Measurements from ENCODE around the gene ACACA. TPM values are rescaled to one million over a fixed set of nuclear protein-coding genes. Genes with fewer than 3 reads are reported as not detected.

The ACACA gene
- total and polyA plus RNA-seq, 9 of the 15 experiments (the other 6 are each of a cell fraction or from before 2014, with no cell fraction given): 35.9 to 135 (median 88.4) TPM

DNA sequence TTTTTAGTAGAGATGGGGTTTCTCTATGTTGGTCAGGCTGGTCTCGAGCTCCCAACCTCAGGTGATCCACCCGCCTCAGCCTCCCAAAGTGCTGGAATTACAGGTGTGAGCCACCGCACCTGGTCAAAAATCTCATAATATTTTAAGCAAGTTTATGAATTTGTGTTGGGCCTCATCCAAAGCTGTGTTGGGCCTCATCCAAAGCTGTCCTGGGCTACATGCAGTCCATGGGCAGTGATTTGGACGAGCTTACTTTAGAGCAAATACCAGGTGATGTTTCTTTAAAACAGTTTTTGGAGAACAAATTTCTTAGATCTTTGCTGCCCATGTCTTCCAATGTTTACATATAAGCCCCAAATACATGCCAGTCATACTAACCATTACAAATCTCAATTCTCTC lies 115.3 kb downstream of the ACACA start:
- WGBS (ENCODE audit: insufficient coverage, low coverage, missing lambda C conversion rate): 86% methylated on average over 3 of the region's 4 CpGs
- no peak overlapping the region for H3K4me3 ChIP-seq
- no peaks in the 10 kb centered on the region for H3K27me3 ChIP-seq (ENCODE audit: control insufficient read depth in 2 of 2, insufficient read depth in 2 of 2, low read length in 2 of 2)
- TF ChIP-seq, protein P1, sequence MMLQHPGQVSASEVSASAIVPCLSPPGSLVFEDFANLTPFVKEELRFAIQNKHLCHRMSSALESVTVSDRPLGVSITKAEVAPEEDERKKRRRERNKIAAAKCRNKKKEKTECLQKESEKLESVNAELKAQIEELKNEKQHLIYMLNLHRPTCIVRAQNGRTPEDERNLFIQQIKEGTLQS (IDR thresholded peaks at IDR 0.05): no peak
- TF ChIP-seq, protein P1 (CRISPR knock-in tag; conservative IDR thresholded peaks at IDR 0.05): no peak
- TF ChIP-seq KDM1A (IDR thresholded peaks at IDR 0.05): no peak
- no peak for TF ChIP-seq TCF7L2 (IDR thresholded peaks at IDR 0.05; ENCODE audit: low read depth, low read length)
- TF ChIP-seq, protein P2, sequence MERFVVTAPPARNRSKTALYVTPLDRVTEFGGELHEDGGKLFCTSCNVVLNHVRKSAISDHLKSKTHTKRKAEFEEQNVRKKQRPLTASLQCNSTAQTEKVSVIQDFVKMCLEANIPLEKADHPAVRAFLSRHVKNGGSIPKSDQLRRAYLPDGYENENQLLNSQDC (CRISPR knock-in tag; IDR thresholded peaks at IDR 0.05): no peak
- TF ChIP-seq, protein P3, sequence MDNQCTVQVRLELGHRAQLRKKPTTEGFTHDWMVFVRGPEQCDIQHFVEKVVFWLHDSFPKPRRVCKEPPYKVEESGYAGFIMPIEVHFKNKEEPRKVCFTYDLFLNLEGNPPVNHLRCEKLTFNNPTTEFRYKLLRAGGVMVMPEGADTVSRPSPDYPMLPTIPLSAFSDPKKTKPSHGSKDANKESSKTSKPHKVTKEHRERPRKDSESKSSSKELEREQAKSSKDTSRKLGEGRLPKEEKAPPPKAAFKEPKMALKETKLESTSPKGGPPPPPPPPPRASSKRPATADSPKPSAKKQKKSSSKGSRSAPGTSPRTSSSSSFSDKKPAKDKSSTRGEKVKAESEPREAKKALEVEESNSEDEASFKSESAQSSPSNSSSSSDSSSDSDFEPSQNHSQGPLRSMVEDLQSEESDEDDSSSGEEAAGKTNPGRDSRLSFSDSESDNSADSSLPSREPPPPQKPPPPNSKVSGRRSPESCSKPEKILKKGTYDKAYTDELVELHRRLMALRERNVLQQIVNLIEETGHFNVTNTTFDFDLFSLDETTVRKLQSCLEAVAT (IDR thresholded peaks at IDR 0.05): no peak
- TF ChIP-seq FOXJ3 (CRISPR knock-in tag; IDR thresholded peaks at IDR 0.05): no peak
- TF ChIP-seq SIX5 (IDR thresholded peaks at IDR 0.05; ENCODE audit: borderline replicate concordance in 1 of 2, insufficient read depth in 1 of 2, low read depth in 1 of 2, low read length in 2 of 2): no peak
- TF ChIP-seq CSDE1 (IDR thresholded peaks at IDR 0.05): no peak
- no peak for TF ChIP-seq CTBP1 (IDR thresholded peaks at IDR 0.05; ENCODE audit: borderline replicate concordance)
- TF ChIP-seq, protein P4, sequence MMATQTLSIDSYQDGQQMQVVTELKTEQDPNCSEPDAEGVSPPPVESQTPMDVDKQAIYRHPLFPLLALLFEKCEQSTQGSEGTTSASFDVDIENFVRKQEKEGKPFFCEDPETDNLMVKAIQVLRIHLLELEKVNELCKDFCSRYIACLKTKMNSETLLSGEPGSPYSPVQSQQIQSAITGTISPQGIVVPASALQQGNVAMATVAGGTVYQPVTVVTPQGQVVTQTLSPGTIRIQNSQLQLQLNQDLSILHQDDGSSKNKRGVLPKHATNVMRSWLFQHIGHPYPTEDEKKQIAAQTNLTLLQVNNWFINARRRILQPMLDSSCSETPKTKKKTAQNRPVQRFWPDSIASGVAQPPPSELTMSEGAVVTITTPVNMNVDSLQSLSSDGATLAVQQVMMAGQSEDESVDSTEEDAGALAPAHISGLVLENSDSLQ (IDR thresholded peaks at IDR 0.05): no peak
- H3K9ac ChIP-seq (ENCODE audit: insufficient read depth in 1 of 2, low read depth in 2 of 2, low read length in 2 of 2): no peak overlapping the region
- DNase-seq (ENCODE audit: extremely low read depth in 1 of 4, low spot score in 3 of 4) (no peak), FAIRE-seq (no peak), ATAC-seq (no peak)
- no peak overlapping the region for H2AFZ ChIP-seq (ENCODE audit: low read depth, low read length)
- H3K79me2 ChIP-seq (ENCODE audit: control insufficient read depth, insufficient read depth, low read length): peaks cover 84% of the 10 kb centered on the region
- no peak overlapping the region for H3K4me2 ChIP-seq (ENCODE audit: insufficient read depth, low read length)
- H3K27ac ChIP-seq (ENCODE audit: extremely low read depth, low read depth, low read length): no peak overlapping the region
- CTCF ChIA-PET (ENCODE audit: low intra/inter-chr PET ratio): no interaction called here
- in situ Hi-C loops (cut with MboI): no loop called here
- H3K36me3 ChIP-seq (ENCODE audit: control insufficient read depth, insufficient read depth, low read length): peaks cover 21% of the 10 kb centered on the region; the same call in 2 of the 3 replicates
- no TSS peak for BruUV-seq (replicated peaks)
- peaks cover 3% of the 10 kb centered on the region for H3K9me1 ChIP-seq (ENCODE audit: control insufficient read depth, insufficient read depth, low read length)
- H3K4me1 ChIP-seq (replicated peaks in 1 of 2; ENCODE audit: control insufficient read depth in 2 of 2, insufficient read depth in 2 of 2, low read length in 2 of 2): peaks cover 3 to 20% of the 10 kb centered on the region in 2 experiments; a peak in 4 of 5 replicates
- H4K20me1 ChIP-seq (replicated peaks; ENCODE audit: control insufficient read depth, insufficient read depth, low read length): peaks cover 7% of the 10 kb centered on the region; the same call in 1 of the 2 replicates
- H3K9me3 ChIP-seq (replicated peaks; ENCODE audit: control insufficient read depth, insufficient read depth, low read depth, low read length): no peaks in the 10 kb centered on the region
- intact Hi-C loops (cut with micrococcal nuclease): no loop called here
- POLR2A ChIA-PET: interaction anchor here (4.2 kb wide), 1 partner anchor 9 kb away, joined by 16 read pairs; no protein-coding TSS in a partner anchor

Measured in K562 (cell line).